ENCODE data around the gene MATR3. TPM values are rescaled to one million over a fixed set of nuclear protein-coding genes. Genes with fewer than 3 reads are reported as not detected.
"Not testable (repeated sequence)": the region's sequence is repeated elsewhere in the genome, so short reads cannot be mapped to it uniquely, and the experiment has no call there.

Gene MATR3
- total RNA-seq, 1 donor from 2014 or later, result 120 TPM

DNA sequence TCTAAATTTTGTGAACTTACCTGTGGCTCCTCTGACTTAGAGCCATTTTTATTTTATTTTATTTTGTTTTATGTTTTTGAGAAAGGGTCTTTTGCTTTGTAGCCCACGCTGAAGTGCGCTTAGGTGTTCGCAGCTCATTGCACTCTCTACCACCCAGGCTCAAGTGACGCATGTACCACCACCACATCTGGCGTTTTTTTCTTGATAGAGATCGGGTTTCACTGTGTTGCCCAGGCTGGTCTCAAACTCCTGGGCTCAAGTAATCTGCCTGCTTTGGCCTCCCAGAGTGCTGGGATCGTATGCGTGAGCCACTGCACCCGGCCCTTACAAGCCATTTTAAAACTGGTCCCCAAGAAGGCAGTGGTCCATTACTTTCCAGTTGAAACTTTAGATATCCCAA is 18.5 kb downstream of the MATR3 start:
- no peak for ATAC-seq
- no peak for DNase-seq (ENCODE audit: missing footprints)
- intact Hi-C loops (cut with DNase I), result no loop called here

DNA sequence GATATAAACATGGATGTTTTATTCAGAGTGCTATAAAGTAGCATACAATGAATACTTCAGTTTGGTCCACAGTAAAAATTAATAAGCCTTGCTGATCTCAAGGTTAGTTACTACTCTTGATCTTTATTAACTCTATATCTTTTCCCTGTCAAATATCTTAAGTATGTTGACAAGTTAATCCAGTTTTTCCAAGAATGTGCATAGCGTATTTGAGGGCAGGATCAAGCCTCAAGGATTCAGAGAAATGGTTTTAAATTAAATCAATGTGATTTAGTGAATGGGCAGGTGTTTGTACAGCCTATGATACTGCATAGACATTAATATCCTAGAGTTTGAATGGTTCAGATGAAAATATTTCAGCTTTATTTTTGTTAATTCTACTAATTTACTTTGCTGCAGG is 20.7 kb downstream of the MATR3 start:
- intact Hi-C loops (cut with DNase I), result no loop called here
- no peak for ATAC-seq

DNA sequence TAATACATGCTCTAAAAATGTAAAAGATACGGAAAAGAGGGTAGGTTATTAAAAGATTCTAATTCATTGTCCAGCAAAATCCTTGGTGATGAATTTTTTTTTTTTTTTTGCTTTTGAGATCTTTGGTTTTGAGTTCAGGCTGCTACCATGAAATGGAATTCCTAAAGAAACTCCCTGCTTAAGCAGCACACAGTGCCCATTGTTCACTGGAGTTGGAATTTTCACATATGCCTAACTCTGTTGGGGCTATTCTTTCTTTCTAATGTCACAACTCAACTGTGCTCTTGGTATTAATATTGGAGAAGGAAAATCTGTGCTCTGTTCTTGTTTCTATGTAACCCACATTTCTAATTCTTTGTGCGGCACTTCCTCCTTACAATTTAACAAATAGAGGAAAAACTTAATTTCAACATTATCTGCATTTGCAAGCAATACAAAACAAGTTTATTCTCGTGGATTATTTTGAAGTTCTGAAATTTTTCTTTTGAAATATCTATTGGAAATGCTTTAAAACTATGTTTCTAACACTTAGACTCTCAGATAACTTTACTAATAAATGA is 21.6 kb downstream of the MATR3 start:
- no peak for DNase-seq (ENCODE audit: missing footprints)
- ATAC-seq, result no peak
- intact Hi-C loops (cut with DNase I), result no loop called here

More for the DNA sequence above, 20.7 kb downstream of the MATR3 start:
- DNase-seq (ENCODE audit: missing footprints), result no peak

DNA sequence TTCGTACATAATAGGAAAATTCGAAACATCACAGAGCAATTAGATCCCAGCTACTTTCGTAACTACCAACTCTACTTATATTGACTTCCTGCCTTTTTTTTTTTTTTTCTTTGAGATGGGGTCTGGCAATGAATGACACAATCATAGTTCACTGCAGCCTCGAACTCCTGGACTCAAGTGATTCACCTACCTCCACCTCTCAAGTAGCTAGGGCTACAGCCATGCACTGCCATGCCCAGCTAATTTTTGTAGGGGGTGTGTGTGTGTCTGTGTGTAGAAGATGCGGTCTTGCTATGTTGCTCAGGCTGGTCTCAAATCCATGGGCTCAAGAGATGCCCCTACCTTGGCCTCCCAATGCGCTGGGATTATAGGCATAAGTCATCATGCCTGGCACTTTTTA is 42.3 kb downstream of the MATR3 start:
- ATAC-seq, result no peak
- intact Hi-C loops (cut with DNase I), result loop anchor here (10.0 kb wide), 1 partner anchor 901 kb away; the partner anchor contains the start of gene REEP2

DNA sequence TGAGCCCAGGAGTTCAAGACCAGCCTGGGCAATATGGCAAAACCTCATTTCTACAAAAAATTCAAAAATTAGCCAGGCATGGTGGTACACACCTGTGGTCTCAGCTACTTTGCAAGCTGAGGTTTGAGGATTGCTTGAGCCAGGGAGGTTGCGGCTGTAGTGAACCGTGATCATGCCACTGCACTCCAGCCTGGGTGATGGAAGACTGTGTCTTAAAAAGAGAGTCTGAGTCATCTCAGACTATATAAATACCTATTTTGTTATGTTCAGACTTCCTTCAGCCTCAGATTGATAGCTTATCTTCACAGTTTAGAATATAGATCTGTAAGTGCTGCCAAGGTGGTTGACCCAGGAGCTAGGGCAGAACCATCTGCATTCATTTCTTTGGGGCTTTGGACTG is 46.5 kb downstream of the MATR3 start:
- DNase-seq (ENCODE audit: missing footprints) (no peak), ATAC-seq (no peak)
- intact Hi-C loops (cut with DNase I), result loop anchor here (2.0 to 5.0 kb wide), 2 partner anchors 45 to 763 kb away; partner anchors contain the start of gene HSPA9

More for the DNA sequence above, 42.3 kb downstream of the MATR3 start:
- DNase-seq (ENCODE audit: missing footprints), result no peak

DNA sequence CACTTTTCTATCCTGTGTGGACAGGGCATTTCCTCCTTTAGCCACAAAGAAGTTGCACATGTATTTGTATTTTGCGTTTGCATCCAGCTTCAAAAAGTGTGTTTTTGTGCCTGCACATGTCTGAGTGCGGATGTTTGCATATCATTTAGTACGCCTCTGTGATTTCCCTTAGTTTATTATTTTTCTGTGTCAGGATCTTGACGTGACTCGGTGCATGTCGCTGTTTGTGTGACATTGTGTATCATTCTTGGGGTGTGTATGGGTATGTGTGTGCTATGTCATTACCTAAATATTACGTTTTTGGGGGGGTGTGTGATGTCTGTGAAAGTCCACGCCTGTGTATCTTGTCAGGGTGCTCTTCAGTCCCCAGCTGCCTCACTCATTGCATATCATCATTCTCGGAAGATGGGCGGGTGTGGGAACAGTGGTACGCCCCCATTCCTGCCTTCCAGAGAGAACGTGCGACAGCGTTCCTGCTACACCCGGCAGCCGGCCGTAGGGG is 47.7 kb downstream of the MATR3 start:
- intact Hi-C loops (cut with DNase I), result loop anchor here (2.0 to 5.0 kb wide), 2 partner anchors 46 to 764 kb away; partner anchors contain the start of gene HSPA9
- no peak for DNase-seq (ENCODE audit: missing footprints)
- ATAC-seq, result no peak

DNA sequence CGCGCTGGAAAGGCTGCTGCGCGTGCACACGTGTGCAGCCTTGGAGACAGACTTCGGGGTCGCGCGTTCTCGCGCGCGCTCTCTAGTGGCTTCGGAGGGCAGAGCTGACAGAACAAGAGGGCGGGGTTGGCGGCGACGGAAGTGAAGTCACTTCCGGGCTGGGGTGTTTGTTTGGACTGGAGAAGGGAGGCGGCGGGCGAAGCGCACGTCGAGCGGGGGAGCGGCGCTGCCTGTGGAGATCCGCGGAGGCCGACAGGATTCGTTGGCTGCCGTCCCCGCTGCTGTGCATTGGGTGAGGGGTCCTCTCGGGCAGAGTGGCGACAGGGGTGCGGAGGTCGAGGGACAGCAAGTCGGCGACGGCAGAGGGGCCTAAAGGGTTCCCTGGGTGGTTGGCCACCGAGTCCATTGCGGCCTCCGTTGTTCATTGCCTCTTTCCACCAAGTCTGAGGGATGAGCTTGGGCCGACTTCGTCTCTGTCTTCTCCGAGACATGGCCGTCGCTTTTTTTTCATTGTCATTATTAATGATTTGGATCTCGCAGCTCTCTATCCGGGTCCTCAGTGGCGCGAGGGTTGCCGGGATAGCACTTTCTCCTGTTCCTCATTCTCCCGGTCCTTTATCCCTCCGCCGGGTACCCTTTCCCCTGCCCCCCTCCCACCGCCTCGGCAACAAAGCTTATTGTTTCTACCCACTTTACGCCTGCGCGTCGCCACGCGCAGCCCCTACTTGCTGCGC is 48.3 kb downstream of the MATR3 start, which contains the start of gene PAIP2:
Gene PAIP2, plus strand, starts transcription at position 166 of the 734 bp plus-strand sequence. CDS start 21,931 bp downstream, outside the sequence.
- DNase-seq (ENCODE audit: missing footprints), result peak; percentile 100
- ATAC-seq, result peak; percentile 97
- intact Hi-C loops (cut with DNase I), result loop anchor here (2.0 to 5.0 kb wide), 3 partner anchors 47 to 765 kb away; partner anchors contain the start of genes HSPA9 and PROB1

DNA sequence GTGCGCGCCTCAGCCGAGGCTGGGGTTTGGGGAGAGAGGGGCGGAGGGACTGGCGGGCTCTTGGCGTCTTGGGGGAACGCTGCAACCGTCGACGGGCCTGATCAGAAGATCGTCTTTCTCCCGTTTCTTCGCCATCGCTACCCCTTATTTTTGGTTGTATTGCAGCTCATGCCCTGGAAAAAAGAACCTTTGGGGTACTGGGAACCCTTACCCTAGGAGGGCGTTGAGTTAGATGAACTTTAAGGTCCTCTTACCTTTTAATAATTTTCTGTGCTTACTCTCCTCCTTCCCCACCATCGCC is 48.8 kb downstream of the MATR3 start:
- intact Hi-C loops (cut with DNase I), result loop anchor here (2.0 to 5.0 kb wide), 2 partner anchors 52 to 765 kb away; partner anchors contain the start of genes HSPA9 and PROB1
- no peak for ATAC-seq

DNA sequence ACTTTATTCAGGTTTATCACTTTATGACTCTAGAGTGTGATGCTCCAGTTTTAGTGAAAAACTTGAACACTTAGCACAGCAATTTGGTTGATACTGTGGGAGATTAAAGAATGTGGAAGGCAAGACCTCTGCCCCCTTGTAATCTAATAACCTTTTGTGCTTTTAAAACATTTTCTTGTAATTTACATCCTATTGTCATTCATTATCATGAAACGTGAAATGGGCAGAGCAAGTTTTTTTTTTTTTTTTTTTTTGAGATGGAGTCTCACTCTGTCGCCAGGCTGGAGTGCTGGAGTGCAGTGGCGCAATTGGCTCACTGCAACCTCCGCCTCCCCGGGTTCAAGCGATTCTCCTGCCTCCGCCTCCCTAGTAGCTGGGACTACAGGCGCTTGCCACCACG is 49.9 kb downstream of the MATR3 start:
- ATAC-seq, result no peak
- DNase-seq (ENCODE audit: missing footprints), result no peak
- intact Hi-C loops (cut with DNase I), result loop anchor here (2.0 to 5.0 kb wide), 2 partner anchors 51 to 766 kb away; partner anchors contain the start of genes HSPA9 and PROB1

More for the DNA sequence above, 48.8 kb downstream of the MATR3 start:
- DNase-seq (ENCODE audit: missing footprints), result no peak

DNA sequence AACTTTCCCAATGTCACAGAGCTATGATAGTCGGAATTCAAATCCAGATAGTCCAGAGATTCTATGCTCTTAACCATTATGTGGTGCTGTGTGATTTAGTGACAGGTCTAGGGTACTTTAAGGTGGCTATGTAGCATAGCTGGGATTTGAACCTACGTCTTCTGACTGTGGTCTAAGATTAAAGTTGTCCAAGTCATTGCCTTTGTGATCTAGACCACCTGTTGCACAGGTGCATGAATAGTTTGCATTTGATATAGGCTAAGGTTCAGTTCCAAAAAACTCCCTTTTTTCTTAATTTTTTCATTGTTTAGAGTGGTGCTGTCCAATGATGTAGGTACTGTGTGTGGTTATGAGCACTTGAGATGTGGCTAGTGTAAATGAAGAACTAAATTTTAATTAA is 50.6 kb downstream of the MATR3 start:
- ATAC-seq (no peak), DNase-seq (ENCODE audit: missing footprints) (no peak)
- intact Hi-C loops (cut with DNase I), result loop anchor here (5.0 kb wide), 1 partner anchor 767 kb away; the partner anchor contains the start of gene HSPA9

DNA sequence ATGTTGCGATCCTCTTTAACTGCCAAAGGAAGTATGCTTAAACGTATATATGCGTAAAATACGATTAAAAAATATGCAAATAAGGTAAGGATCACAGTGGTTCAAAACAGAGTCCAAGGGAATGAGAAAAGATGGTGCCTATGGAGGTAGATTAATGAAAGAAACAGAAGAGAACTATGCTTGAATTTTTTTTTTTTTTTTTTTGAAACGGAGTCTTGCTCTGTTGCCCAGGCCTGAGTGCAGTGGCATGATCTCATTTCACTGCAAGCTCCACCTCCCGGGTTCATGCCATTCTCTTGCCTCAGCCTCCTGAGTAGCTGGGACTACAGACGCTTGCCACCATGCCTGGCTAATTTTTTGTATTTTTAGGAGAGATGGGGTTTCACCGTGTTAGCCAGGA is 51.9 kb downstream of the MATR3 start:
- DNase-seq (ENCODE audit: missing footprints); ATAC-seq; intact Hi-C loops (cut with DNase I): not testable (repeated sequence)

DNA sequence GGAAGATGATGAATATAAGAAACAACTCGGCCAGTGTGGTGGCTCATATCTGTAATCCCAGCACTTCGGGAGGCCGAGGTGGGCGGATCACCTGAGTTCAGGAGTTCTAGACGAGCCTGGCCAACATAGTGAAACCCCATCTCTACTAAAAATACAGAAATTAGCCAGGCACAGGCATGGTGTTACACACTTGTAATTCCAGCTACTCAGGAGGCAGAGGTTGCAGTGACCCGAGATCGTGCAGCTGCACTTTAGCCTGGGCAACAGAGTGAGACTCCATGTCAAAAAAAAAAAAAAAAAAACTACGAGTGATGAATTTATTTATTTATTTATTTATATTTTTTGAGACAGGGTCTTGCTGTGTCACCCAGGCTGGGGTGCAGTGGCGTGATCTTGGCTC is 54.3 kb downstream of the MATR3 start:
- DNase-seq (ENCODE audit: missing footprints); intact Hi-C loops (cut with DNase I); ATAC-seq: not testable (repeated sequence)

DNA sequence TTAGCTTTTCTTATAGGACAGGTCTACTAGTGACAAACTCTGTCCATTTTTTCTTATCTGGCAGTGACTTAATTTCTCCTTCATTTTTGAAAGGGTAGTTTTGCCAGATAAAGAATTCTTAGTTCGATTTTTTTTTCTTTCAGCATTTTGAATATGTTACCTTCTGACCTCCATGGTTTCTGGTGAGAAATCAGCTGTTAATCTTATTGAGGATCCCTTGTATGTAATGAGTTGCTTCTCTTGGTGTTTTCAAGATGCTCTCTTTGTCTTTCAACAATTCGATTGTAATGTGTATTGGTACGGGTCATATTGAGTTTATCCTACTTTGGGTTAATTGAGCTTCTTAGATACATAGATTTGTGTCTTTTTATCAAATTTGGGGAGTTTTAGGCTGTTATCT is 60.6 kb downstream of the MATR3 start:
- ATAC-seq, result no peak
- no peak for DNase-seq (ENCODE audit: missing footprints)
- intact Hi-C loops (cut with DNase I), result no loop called here

DNA sequence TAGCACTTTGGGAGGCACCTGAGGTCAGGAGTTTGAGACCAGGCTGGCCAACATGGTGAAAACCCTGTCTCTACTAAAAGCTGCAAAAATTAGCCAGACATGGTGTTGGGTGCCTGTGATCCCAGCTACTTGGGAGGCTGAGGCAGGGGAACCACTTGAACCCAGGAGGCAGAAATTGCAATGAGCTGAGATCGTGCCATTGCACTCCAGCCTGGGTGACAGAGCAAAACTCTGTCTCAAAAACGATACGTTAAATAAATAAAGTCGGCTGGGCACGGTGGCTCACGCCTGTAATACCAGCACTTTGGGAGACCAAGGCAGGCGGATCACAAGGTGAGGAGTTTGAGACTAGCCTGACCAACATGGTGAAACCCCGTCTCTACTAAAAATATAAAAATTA is 62.4 kb downstream of the MATR3 start:
- DNase-seq (ENCODE audit: missing footprints); ATAC-seq; intact Hi-C loops (cut with DNase I): not testable (repeated sequence)

DNA sequence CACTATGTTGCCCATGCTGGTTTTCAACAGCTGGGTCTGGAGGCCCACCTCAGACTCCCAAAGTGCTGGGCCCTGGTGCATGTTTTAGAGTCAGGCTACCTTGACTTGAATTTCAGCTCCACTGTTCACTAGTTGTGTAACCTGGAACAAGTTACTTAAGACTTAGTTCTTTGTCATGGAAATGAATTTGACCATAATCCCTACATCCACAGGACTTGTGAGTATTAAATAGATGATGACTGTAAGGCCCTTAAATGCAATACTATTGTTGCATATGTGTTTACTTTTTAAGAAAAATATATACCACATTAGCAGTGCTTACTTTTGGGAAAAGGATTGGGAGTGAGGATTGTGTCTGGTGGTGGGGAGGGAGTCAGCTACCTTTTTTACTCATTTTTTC is 64.5 kb downstream of the MATR3 start:
- intact Hi-C loops (cut with DNase I), result no loop called here
- ATAC-seq, result no peak

DNA sequence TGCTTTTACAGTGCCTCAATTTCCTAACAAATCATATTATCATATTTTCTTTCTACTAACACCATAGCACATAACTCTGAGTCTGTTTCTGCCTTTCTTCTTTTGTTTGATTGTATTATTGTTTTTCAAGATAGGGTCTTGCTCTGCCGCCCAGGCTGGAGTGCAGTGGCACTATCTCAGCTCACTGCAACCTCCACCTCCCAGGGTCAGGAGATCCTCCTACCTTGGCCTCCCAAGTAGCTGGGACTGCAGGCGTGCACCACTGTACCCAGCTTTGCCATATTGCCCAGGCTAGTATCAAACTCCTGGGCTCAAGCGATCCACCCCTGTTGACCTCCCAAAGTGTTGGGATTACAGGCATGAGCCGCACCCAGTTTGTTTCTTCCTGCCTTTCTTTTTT is 66.8 kb downstream of the MATR3 start:
- intact Hi-C loops (cut with DNase I), result no loop called here
- DNase-seq (ENCODE audit: missing footprints), result no peak
- no peak for ATAC-seq

More for the DNA sequence above, 64.5 kb downstream of the MATR3 start:
- DNase-seq (ENCODE audit: missing footprints), result no peak

DNA sequence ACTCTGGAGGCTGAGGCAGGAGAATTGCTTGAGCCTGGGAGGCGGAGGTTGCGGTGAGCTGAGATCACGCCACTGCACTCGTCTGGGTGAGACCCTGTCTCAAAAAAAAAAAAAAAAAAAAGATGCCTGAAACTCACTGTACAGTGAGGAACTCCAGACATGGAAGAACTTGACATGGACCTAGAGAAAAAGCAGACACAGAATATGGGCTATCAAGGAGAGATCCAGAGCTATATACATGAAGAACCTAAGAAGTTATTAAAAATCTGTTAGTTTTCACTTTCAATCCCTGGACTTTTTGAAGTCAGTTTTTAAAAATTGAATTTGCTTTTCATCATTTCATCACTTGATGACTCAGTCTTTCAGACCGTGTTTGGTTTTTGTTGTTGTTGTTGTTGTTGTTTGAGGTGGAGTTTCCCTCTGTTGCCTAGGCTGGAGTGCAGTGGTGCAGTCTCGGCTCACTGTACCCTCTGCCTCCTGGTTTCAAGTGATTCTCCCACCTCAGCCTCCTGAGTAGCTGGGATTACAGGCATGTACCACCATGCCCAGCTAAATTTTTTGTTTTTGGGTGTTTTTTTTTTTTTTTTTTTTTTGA is 68.4 kb downstream of the MATR3 start:
- ATAC-seq (no peak), DNase-seq (ENCODE audit: missing footprints) (no peak)
- intact Hi-C loops (cut with DNase I), result no loop called here

DNA sequence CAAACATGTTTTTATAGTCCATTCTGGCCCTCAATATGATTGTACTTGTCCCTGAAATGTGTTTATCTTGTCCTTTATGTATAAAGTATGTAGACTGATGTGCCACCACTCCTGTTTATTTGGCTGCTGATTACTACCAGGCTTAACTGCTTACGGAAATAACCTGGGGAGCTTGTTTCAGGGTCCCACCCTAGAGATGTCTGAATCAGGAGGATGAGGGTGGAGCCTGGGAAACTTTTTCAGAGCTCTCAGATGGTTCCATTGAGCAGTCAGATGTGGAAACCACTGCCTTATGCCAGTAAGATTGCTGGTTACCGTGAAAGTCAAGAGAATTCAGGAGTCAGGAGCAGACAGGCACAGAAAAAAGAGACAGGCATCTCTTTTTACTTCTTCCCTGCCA is 70.4 kb downstream of the MATR3 start:
- DNase-seq (ENCODE audit: missing footprints) (no peak), ATAC-seq (no peak)
- intact Hi-C loops (cut with DNase I), result no loop called here

DNA sequence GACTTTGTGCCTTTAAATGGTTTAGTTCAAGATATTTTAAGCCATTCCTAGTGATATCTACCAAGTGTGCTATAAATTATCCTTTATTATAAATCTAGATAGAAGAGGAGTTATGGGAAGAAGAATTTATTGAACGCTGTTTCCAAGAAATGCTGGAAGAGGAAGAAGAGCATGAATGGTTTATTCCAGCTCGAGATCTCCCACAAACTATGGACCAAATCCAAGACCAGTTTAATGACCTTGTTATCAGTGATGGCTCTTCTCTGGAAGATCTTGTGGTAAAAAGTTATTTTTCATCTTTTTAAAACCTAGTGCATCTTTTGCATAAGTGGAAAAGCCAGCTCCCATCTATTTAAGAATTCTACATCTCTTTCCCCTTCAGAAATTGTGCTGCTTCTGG is 70.9 kb downstream of the MATR3 start:
- intact Hi-C loops (cut with DNase I), result no loop called here
- DNase-seq (ENCODE audit: missing footprints) (no peak), ATAC-seq (no peak)
